ENCODE data around the gene NFATC1. TPM values are rescaled to one million over a fixed set of nuclear protein-coding genes. Genes with fewer than 3 reads are reported as not detected.

The NFATC1 gene
- total RNA-seq, 3 donors from 2014 or later, result 62.7 to 80.8 (median 75.2) TPM

- ATAC-seq (no peak), DNase-seq (no peak)
- Mint-ChIP-seq H3K9me3 (no peaks in the 10 kb centered on the region), H3K27me3 (ENCODE audit: low read depth) (no peaks in the 10 kb centered on the region), H3K36me3 (ENCODE audit: insufficient read depth) (no peaks in the 10 kb centered on the region), H3K4me1 (ENCODE audit: low read depth) (no peaks in the 10 kb centered on the region), H3K4me3 (no peak overlapping the region)
These were observed 168.2 kb downstream of the NFATC1 start for GRCh38 chr18:79563949-79564348.

GRCh38 chr18:79564441-79564840 lies 168.7 kb downstream of the NFATC1 start:
- no peak for ATAC-seq
- Mint-ChIP-seq H3K27me3 (ENCODE audit: low read depth) (no peaks in the 10 kb centered on the region), H3K36me3 (ENCODE audit: insufficient read depth) (no peaks in the 10 kb centered on the region), H3K4me1 (ENCODE audit: low read depth) (no peaks in the 10 kb centered on the region), H3K9me3 (no peaks in the 10 kb centered on the region), H3K4me3 (no peak overlapping the region)
- DNase-seq, result no peak

DNA sequence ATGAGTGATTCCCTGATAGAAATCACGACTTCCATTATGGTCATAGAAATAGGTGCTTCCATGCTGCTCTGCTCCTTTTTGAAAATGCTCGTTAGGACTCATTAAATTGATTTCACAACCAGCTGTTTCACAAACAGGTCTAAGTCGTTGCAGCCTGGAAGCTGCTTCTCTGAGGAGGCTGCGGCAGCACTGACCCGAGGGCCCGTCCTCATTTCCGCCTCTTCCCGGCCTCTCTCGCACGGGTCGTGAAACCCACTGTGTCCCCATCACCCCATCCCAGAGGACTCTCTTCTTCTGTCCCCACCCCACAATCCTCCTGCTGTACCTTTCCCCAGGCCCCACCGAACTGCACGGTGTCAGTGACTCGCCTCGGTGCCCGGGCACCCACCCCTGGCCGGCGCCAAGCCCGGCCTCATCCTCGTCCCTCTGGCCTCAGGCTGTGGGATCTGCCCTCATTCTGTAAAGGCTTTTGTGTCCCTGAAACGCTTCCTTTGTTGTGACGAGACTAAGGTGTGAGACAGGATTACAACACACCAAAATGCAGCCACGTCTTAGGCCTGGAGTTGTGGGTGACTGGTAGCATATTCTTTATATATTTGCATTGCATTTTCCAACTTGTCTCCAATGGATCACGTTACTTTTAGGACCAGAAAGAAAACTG lies 171.2 kb downstream of the NFATC1 start:
- no peak overlapping the region for H3K4me3 Mint-ChIP-seq
- peaks cover 2% of the 10 kb centered on the region for H3K9me3 Mint-ChIP-seq

DNA sequence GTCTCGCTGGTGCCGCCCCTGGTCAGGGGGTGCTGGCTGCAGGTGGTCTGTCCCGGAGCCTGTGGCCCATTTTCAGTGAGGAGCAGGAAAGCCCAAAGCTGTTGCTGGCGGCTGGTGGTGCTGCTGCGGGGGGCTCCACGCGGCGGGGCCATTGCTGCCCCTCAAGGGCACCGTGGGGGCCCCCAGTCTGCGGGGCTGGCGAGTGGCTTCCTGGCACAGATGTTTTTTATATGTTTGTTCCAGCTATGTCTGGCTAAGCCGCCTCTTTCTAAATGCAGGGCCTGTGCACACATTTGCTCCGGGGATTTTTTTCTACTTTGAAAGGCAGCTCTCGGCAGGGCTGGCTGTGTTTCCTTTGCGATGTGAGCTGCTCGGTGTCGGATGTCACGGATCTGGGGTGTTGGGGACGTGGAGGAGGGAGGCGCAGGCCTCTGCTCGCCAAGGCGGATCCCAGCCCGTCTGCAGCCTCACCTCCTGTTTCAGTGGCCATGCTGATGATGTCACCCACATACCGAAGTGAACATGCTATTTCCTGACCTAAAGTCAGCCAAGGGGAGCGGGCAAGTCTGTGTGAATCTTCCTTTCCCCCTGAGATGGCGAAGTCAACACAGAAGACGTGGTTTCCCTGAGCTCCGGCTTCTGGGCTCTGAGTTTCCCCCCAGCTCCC lies 171.9 kb downstream of the NFATC1 start:
- peaks cover 8% of the 10 kb centered on the region for H3K9me3 Mint-ChIP-seq
- ATAC-seq (no peak), DNase-seq (no peak)
- H3K4me3 Mint-ChIP-seq, result no peak overlapping the region
- no peaks in the 10 kb centered on the region for H3K4me1 Mint-ChIP-seq (ENCODE audit: low read depth)
- H3K36me3 Mint-ChIP-seq (ENCODE audit: insufficient read depth), result no peaks in the 10 kb centered on the region
- peaks cover 3% of the 10 kb centered on the region for H3K27me3 Mint-ChIP-seq (ENCODE audit: low read depth)

More for the DNA sequence above, 171.2 kb downstream of the NFATC1 start:
- Mint-ChIP-seq H3K36me3 (ENCODE audit: insufficient read depth) (no peaks in the 10 kb centered on the region), H3K4me1 (ENCODE audit: low read depth) (no peaks in the 10 kb centered on the region), H3K27me3 (ENCODE audit: low read depth) (peaks cover 3% of the 10 kb centered on the region)
- no peak for ATAC-seq
- DNase-seq, result no peak

DNA sequence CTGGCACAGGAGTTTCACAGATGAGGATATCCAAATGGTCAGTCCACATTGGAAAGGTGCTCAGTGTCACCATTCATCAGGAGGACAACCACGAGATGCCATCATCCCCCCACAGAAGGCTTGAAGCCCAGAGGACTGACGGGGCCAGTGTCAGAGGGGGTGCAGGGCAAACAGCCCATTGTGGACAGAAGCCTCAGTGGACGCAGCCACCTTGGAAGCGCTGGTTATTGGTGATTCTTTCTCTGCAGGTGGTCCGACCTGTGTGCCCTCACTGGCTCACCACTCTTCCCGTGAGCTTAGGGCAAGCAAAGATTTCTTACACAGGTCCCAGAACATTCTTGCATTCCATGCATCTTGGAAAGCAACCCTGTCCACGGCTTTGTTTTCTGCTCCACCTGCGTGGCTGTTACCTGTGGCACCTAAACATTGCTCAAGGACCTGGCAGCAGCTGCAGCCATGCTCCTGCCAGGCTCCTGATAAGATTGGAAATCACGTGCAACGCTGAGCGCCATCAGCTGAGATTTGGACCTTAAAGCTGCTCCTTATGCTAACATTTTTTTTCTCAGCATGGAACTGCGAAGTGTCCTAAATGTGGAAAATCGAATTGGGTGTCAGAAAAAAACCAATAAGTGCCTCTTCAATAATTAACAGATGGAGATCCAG lies 172.9 kb downstream of the NFATC1 start:
- Mint-ChIP-seq H3K36me3 (ENCODE audit: insufficient read depth) (no peaks in the 10 kb centered on the region), H3K27me3 (ENCODE audit: low read depth) (peaks cover 3% of the 10 kb centered on the region), H3K9me3 (peaks cover 16% of the 10 kb centered on the region), H3K4me3 (no peak overlapping the region), H3K4me1 (ENCODE audit: low read depth) (no peaks in the 10 kb centered on the region)
- ATAC-seq (no peak), DNase-seq (no peak)

DNA sequence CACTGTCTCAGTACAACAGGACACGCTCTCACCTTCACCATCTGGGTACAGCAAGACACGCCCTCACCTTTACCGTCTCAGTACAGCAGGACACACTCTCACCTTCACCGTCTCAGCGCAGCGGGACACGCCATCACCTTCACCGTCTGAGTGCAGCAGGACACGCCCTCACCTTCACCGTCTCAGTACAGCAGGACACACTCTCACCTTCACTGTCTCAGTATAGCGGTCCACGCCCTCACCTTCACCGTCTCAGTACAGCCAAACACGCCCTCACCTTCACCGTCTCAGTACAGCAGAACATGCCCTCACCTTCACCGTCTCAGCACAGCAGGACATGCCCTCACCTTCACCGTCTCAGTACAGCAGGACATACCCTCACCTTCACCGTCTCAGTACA lies 174.0 kb downstream of the NFATC1 start:
- Mint-ChIP-seq H3K27me3 (ENCODE audit: low read depth) (peaks cover 3% of the 10 kb centered on the region), H3K4me3 (no peak overlapping the region), H3K4me1 (ENCODE audit: low read depth) (no peaks in the 10 kb centered on the region), H3K36me3 (ENCODE audit: insufficient read depth) (no peaks in the 10 kb centered on the region), H3K9me3 (peaks cover 16% of the 10 kb centered on the region)
- DNase-seq (no peak), ATAC-seq (no peak)

GRCh38 chr18:79570266-79571201 lies 174.8 kb downstream of the NFATC1 start:
- H3K27me3 Mint-ChIP-seq (ENCODE audit: low read depth), result peaks cover 3% of the 10 kb centered on the region
- no peaks in the 10 kb centered on the region for H3K4me1 Mint-ChIP-seq (ENCODE audit: low read depth)
- H3K9me3 Mint-ChIP-seq, result peaks cover 16% of the 10 kb centered on the region
- H3K36me3 Mint-ChIP-seq (ENCODE audit: insufficient read depth), result no peaks in the 10 kb centered on the region
- DNase-seq (no peak), ATAC-seq (peak; percentile 71 to 73)
- H3K4me3 Mint-ChIP-seq, result no peak overlapping the region

- no peaks in the 10 kb centered on the region for H3K4me1 Mint-ChIP-seq (ENCODE audit: low read depth)
- H3K36me3 Mint-ChIP-seq (ENCODE audit: insufficient read depth), result no peaks in the 10 kb centered on the region
- H3K4me3 Mint-ChIP-seq, result no peak overlapping the region
- H3K9me3 Mint-ChIP-seq, result peaks cover 16% of the 10 kb centered on the region
- ATAC-seq (no peak), DNase-seq (no peak)
- H3K27me3 Mint-ChIP-seq (ENCODE audit: low read depth), result peaks cover 3% of the 10 kb centered on the region
These were observed 175.7 kb downstream of the NFATC1 start for GRCh38 chr18:79571211-79572092.

GRCh38 chr18:79572093-79572780 lies 176.5 kb downstream of the NFATC1 start:
- Mint-ChIP-seq H3K9me3 (peaks cover 16% of the 10 kb centered on the region), H3K4me1 (ENCODE audit: low read depth) (no peaks in the 10 kb centered on the region), H3K27me3 (ENCODE audit: low read depth) (peaks cover 3% of the 10 kb centered on the region), H3K36me3 (ENCODE audit: insufficient read depth) (no peaks in the 10 kb centered on the region), H3K4me3 (no peak overlapping the region)
- ATAC-seq, result no peak
- DNase-seq, result no peak

- no peaks in the 10 kb centered on the region for H3K4me1 Mint-ChIP-seq (ENCODE audit: low read depth)
- DNase-seq (no peak), ATAC-seq (no peak)
These were observed 177.2 kb downstream of the NFATC1 start for GRCh38 chr18:79572848-79573451.

DNA sequence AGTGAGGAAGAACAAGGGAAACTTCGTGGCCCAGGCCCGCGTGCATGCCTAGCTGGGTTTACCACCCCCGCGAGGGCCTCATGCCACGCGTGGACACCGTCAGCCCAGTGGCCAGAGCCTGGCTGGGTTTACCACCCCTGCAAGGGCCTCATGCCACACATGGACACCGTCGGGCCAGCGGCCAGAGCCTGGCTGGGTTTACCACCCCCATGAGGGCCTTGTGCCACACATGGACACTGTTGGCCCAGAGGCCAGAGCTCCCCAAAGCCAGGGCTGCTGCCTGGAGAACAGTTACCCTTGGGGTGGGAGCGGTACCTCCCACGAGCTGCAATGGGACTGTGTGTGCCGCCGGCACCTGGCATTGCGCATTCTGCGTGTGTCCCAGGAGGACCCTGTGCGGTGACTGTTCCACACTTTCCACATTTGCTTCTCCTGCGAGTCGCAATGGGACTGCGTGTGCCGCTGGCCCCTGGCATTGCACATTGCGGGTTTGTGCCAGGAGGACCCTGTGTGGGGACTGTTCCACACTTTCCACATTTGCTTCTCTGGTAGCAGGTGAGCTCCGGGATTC lies 178.3 kb downstream of the NFATC1 start:
- H3K4me3 Mint-ChIP-seq, result no peak overlapping the region

More at GRCh38 chr18:79572848-79573451, 177.2 kb downstream of the NFATC1 start:
- Mint-ChIP-seq H3K36me3 (ENCODE audit: insufficient read depth) (no peaks in the 10 kb centered on the region), H3K9me3 (peaks cover 16% of the 10 kb centered on the region), H3K4me3 (no peak overlapping the region), H3K27me3 (ENCODE audit: low read depth) (peaks cover 3% of the 10 kb centered on the region)

GRCh38 chr18:79574938-79575525 lies 179.3 kb downstream of the NFATC1 start:
- H3K4me1 Mint-ChIP-seq (ENCODE audit: low read depth), result no peaks in the 10 kb centered on the region

More for the DNA sequence above, 178.3 kb downstream of the NFATC1 start:
- DNase-seq (no peak), ATAC-seq (no peak)
- Mint-ChIP-seq H3K9me3 (peaks cover 16% of the 10 kb centered on the region), H3K36me3 (ENCODE audit: insufficient read depth) (no peaks in the 10 kb centered on the region), H3K27me3 (ENCODE audit: low read depth) (peaks cover 3% of the 10 kb centered on the region), H3K4me1 (ENCODE audit: low read depth) (no peaks in the 10 kb centered on the region)

More at GRCh38 chr18:79574938-79575525, 179.3 kb downstream of the NFATC1 start:
- Mint-ChIP-seq H3K27me3 (ENCODE audit: low read depth) (no peaks in the 10 kb centered on the region), H3K36me3 (ENCODE audit: insufficient read depth) (no peaks in the 10 kb centered on the region), H3K9me3 (peaks cover 16% of the 10 kb centered on the region), H3K4me3 (no peak overlapping the region)
- DNase-seq (no peak), ATAC-seq (no peak)

Measured in activated T-cell treated with anti-CD3 and anti-CD28 coated beads, Interleukin-2, amount 50 U/mL, for 4 hours (primary cell).